ENCODE results near the gene HECTD4.

HECTD4 gene

DNA sequence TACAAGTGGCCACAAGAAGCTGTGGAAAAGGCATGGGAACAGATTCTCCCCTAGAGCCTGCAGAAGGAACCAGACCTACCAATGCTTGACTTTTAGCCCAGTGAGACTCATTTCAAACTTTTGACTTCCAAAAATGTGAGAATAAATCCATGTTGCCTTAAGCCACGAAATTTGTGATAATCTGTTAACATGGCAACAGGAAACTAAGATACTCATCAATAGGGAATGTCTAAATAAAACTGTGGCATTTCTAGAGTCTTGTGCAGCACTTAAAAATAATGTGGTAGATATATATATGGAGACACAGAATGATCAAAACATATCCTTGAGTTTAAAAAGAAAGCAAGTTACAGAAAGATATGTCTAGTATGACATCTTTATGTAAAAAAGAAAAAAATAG is 12.0 kb downstream of the HECTD4 start:
- Histone ChIP-seq H3K27ac (ENCODE audit: low read depth, low read length) (no peak overlapping the region), H3K9me2 (replicated peaks; ENCODE audit: control insufficient read depth, low read length) (no peaks in the 10 kb centered on the region), H3K4me2 (ENCODE audit: low read length) (no peak overlapping the region), H3K36me3 (ENCODE audit: control insufficient read depth, low read length) (no peaks in the 10 kb centered on the region), H3K4me1 (ENCODE audit: control insufficient read depth, low read length) (no peaks in the 10 kb centered on the region), H3K27me3 (ENCODE audit: control insufficient read depth, low read length) (no peaks in the 10 kb centered on the region), H3F3A (ENCODE audit: control insufficient read depth, insufficient read depth) (no peaks in the 10 kb centered on the region), H3K79me2 (ENCODE audit: control insufficient read depth, low read length) (peaks cover 81% of the 10 kb centered on the region), H3K4me3 (ENCODE audit: low read length) (no peak overlapping the region), H4K20me1 (ENCODE audit: control insufficient read depth, insufficient read depth, low read depth, low read length) (peaks cover 10% of the 10 kb centered on the region; the same call in 1 of the 2 replicates), H3K9me3 (ENCODE audit: control insufficient read depth, insufficient read depth, low read length) (no peaks in the 10 kb centered on the region)
- no peak for TF ChIP-seq EZH2phosphoT487 (IDR thresholded peaks at IDR 0.05; ENCODE audit: borderline replicate concordance, low read length)
- TF ChIP-seq, protein P1, sequence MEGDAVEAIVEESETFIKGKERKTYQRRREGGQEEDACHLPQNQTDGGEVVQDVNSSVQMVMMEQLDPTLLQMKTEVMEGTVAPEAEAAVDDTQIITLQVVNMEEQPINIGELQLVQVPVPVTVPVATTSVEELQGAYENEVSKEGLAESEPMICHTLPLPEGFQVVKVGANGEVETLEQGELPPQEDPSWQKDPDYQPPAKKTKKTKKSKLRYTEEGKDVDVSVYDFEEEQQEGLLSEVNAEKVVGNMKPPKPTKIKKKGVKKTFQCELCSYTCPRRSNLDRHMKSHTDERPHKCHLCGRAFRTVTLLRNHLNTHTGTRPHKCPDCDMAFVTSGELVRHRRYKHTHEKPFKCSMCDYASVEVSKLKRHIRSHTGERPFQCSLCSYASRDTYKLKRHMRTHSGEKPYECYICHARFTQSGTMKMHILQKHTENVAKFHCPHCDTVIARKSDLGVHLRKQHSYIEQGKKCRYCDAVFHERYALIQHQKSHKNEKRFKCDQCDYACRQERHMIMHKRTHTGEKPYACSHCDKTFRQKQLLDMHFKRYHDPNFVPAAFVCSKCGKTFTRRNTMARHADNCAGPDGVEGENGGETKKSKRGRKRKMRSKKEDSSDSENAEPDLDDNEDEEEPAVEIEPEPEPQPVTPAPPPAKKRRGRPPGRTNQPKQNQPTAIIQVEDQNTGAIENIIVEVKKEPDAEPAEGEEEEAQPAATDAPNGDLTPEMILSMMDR (IDR thresholded peaks at IDR 0.05; ENCODE audit: low read depth, low read length, poor library complexity, severe bottlenecking), result no peak

DNA sequence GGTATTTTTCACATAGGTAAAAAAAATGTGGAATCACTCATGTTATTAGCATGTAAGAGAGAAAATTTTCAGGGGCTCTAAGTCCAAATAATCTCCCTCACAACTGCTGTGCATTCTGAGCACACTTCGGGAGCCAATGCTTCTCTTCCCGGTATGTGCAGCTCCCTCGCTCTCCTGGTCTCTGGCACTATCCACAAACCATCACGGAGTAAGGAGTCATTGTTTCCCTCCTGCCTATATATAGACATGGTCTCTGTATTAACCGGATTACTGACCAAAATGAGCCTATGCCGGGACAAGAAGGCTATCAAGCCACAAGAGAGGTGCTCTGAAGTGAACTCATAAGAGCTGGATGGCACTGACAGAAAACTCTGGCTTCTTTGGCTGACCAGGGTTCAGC is 13.4 kb downstream of the HECTD4 start:
- Histone ChIP-seq H3K79me2 (ENCODE audit: control insufficient read depth, low read length) (peaks cover 74% of the 10 kb centered on the region), H3K36me3 (ENCODE audit: control insufficient read depth, low read length) (no peaks in the 10 kb centered on the region), H4K20me1 (ENCODE audit: control insufficient read depth, insufficient read depth, low read depth, low read length) (peaks cover 7% of the 10 kb centered on the region; the same call in 1 of the 2 replicates), H3K4me1 (ENCODE audit: control insufficient read depth, low read length) (no peaks in the 10 kb centered on the region), H3K4me2 (ENCODE audit: low read length) (no peak overlapping the region), H3F3A (ENCODE audit: control insufficient read depth, insufficient read depth) (no peaks in the 10 kb centered on the region), H3K9me3 (ENCODE audit: control insufficient read depth, insufficient read depth, low read length) (no peaks in the 10 kb centered on the region), H3K9me2 (replicated peaks; ENCODE audit: control insufficient read depth, low read length) (no peaks in the 10 kb centered on the region), H3K4me3 (ENCODE audit: low read length) (no peak overlapping the region), H3K27me3 (ENCODE audit: control insufficient read depth, low read length) (no peaks in the 10 kb centered on the region), H3K27ac (ENCODE audit: low read depth, low read length) (no peak overlapping the region)
- TF ChIP-seq, protein P1 (IDR thresholded peaks at IDR 0.05; ENCODE audit: low read depth, low read length, poor library complexity, severe bottlenecking), result no peak
- no peak for TF ChIP-seq EZH2phosphoT487 (IDR thresholded peaks at IDR 0.05; ENCODE audit: borderline replicate concordance, low read length)

DNA sequence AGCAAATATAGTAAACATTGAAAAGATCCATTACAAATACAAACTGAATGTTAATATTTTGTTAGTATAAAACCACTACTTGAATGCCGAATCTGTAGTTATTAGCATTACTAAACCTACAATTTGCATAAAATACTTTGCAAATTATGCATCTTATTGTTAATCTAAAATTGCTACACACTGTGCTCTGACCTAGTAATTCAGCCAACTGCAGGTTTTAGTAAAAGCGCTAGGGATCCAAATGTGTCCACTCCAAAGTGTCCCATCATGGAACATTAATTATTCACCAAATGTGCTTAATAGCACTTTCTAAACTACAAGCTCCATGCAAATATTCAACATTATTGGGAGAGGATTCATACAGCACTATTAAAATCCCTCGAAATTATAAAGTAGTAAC is 14.3 kb downstream of the HECTD4 start:
- Histone ChIP-seq H3F3A (ENCODE audit: control insufficient read depth, insufficient read depth) (no peaks in the 10 kb centered on the region), H3K4me1 (ENCODE audit: control insufficient read depth, low read length) (no peaks in the 10 kb centered on the region), H3K4me2 (ENCODE audit: low read length) (no peak overlapping the region), H3K36me3 (ENCODE audit: control insufficient read depth, low read length) (no peaks in the 10 kb centered on the region), H3K9me3 (ENCODE audit: control insufficient read depth, insufficient read depth, low read length) (no peaks in the 10 kb centered on the region), H3K27ac (ENCODE audit: low read depth, low read length) (no peak overlapping the region), H4K20me1 (ENCODE audit: control insufficient read depth, insufficient read depth, low read depth, low read length) (peaks cover 7% of the 10 kb centered on the region; the same call in 1 of the 2 replicates), H3K27me3 (ENCODE audit: control insufficient read depth, low read length) (no peaks in the 10 kb centered on the region), H3K9me2 (replicated peaks; ENCODE audit: control insufficient read depth, low read length) (no peaks in the 10 kb centered on the region), H3K4me3 (ENCODE audit: low read length) (no peak overlapping the region), H3K79me2 (ENCODE audit: control insufficient read depth, low read length) (peaks cover 71% of the 10 kb centered on the region)
- TF ChIP-seq, protein P1 (IDR thresholded peaks at IDR 0.05; ENCODE audit: low read depth, low read length, poor library complexity, severe bottlenecking), result no peak
- no peak for TF ChIP-seq EZH2phosphoT487 (IDR thresholded peaks at IDR 0.05; ENCODE audit: borderline replicate concordance, low read length)
